Nephron progenitor cell (in vitro differentiated cells): ENCODE measurements around the gene GPR183.

Source experiments
- DNase-seq: peaks from one replicate; pipeline ENCODE4 v3.0.0; 2021
- H3K27ac Mint-ChIP-seq: 2 replicates; pipeline ENCODE4 v1.8.0; 2021; ENCODE audit warnings: mild to moderate bottlenecking, moderate library complexity, mixed read lengths
- H3K27me3 Mint-ChIP-seq: 2 replicates; pipeline ENCODE4 v1.8.0; 2021; ENCODE audit warnings: mild to moderate bottlenecking, low read depth, mixed read lengths; ENCODE audit not compliant: poor library complexity
- H3K36me3 Mint-ChIP-seq: 2 replicates; pipeline ENCODE4 v1.8.0; 2021; ENCODE audit warnings: low read depth, mixed read lengths
- H3K4me1 Mint-ChIP-seq: 2 replicates; pipeline ENCODE4 v1.8.0; 2021; ENCODE audit warnings: mixed read lengths
- H3K4me3 Mint-ChIP-seq: 2 replicates; pipeline ENCODE4 v1.8.0; 2021; ENCODE audit warnings: mild to moderate bottlenecking, moderate library complexity, mixed read lengths
- H3K9me3 Mint-ChIP-seq: 2 replicates; pipeline ENCODE4 v1.8.0; 2021; ENCODE audit warnings: mild to moderate bottlenecking, moderate library complexity, mixed read lengths
- TF ChIP-seq, protein P1 (sequence below): fragments of 200-600 bp; sonication (generic); IDR thresholded peaks from 2 replicates; pipeline ENCODE4 v1.5.0; 2021; ENCODE audit warnings: antibody characterized with exemption

GPR183 gene

DNA sequence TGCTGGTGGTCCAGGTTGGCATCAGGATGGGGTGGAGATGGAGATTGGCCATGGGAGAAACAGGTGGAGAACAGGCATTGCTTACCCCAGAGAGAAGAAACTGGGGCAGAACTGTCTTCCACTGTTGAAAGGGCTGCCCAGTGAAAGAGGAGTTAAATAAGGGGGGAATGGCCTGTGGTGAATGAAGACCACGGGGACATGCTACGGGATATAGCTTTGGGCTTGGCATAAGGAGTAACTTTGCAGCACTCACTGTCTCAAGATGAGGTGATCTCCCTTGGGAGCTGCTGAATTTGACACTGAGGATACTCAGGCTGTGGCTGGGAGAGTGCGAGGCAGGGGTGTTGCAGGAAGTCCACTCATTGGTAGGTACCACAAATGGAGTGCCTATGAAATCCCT lies 38.4 kb downstream of the GPR183 start:
- peaks cover 37% of the 10 kb centered on the region for H3K36me3 Mint-ChIP-seq

DNA sequence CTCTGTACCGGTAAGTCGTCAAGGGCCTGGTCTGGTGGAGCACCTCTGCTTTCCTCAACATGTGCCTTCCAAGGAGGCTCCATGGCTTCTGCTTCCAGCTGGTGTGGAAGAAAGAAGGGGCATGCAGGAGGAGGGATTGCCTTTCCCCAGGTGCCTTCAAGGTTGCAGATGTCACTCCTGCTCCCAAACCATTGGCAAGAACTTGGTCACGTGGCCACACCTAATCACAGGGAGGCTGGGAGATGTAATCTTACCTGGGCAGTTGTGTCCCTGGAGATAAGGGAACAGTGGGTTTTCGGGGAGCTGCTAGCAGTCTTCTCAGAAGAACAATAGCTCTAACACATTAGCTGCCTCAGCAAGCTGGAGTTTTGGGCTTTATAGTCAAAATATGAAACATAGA lies 39.3 kb downstream of the GPR183 start:
- Mint-ChIP-seq H3K36me3 (peaks cover 28% of the 10 kb centered on the region), H3K4me1 (peaks cover 17% of the 10 kb centered on the region), H3K9me3 (peaks cover 17% of the 10 kb centered on the region), H3K4me3 (no peak overlapping the region), H3K27me3 (no peaks in the 10 kb centered on the region), H3K27ac (no peak overlapping the region)
- TF ChIP-seq, protein P1, sequence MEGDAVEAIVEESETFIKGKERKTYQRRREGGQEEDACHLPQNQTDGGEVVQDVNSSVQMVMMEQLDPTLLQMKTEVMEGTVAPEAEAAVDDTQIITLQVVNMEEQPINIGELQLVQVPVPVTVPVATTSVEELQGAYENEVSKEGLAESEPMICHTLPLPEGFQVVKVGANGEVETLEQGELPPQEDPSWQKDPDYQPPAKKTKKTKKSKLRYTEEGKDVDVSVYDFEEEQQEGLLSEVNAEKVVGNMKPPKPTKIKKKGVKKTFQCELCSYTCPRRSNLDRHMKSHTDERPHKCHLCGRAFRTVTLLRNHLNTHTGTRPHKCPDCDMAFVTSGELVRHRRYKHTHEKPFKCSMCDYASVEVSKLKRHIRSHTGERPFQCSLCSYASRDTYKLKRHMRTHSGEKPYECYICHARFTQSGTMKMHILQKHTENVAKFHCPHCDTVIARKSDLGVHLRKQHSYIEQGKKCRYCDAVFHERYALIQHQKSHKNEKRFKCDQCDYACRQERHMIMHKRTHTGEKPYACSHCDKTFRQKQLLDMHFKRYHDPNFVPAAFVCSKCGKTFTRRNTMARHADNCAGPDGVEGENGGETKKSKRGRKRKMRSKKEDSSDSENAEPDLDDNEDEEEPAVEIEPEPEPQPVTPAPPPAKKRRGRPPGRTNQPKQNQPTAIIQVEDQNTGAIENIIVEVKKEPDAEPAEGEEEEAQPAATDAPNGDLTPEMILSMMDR = no peak
- DNase-seq = no peak

More for the DNA sequence above, 38.4 kb downstream of the GPR183 start:
- peak overlapping the region; percentile 10 for H3K27ac Mint-ChIP-seq
- peaks cover 9% of the 10 kb centered on the region for H3K4me1 Mint-ChIP-seq
- H3K4me3 Mint-ChIP-seq = no peak overlapping the region
- TF ChIP-seq, protein P1 = no peak
- H3K9me3 Mint-ChIP-seq = peaks cover 17% of the 10 kb centered on the region
- DNase-seq = no peak
- H3K27me3 Mint-ChIP-seq = no peaks in the 10 kb centered on the region

DNA sequence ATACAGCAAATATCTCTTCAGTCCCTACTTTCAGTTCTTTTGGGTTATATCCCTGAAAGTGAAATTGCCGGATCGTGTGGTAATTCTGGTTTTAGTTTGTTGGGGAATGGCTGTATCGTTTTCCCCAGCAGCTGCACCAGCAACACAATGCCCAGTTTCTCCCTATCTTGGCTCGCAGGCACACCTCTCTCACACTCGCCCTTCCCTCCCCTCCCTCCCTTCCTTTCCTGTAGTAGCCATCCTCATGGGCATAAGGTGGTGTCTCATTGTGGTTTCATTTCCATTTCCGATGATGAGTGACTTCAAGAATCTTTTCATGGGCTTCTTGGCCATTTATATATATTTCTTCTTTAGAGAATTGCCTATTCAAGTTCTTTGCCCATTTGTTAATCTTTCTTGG lies 40.4 kb downstream of the GPR183 start:
- Mint-ChIP-seq H3K36me3 (peaks cover 17% of the 10 kb centered on the region), H3K4me1 (peaks cover 17% of the 10 kb centered on the region), H3K27me3 (no peaks in the 10 kb centered on the region), H3K9me3 (peaks cover 9% of the 10 kb centered on the region), H3K27ac (peak overlapping the region; percentile 65), H3K4me3 (no peak overlapping the region)
- TF ChIP-seq, protein P1 = no peak
- no peak for DNase-seq

DNA sequence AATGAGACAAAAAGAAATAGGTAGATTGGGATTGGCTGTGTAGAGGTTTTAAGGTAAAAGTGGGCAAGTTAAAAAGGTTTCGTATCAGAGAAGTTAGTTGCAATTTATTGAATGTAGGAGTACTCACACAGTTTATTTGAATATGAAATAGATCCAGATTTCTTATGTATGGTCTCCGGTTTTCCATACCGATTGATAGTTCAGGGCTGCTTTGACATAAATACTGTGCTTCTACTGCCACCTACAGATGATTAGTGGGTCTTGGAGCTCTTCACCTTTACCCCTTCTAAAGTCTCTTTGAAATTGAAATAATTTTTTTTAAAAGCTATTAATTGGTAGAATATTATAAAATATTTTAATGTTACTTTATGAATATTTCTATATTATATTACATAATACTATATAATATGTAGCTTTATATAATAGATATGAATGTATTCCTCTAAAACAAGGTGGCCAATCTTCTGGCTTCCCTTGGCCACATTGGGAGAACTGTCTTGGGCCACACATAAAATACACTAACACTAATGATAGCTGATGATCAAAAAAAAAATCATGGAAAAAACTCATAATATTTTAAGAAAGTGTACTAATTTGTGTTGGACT lies 41.3 kb downstream of the GPR183 start:
- TF ChIP-seq, protein P1 = peak; percentile 49
- no peak for DNase-seq
- peaks cover 8% of the 10 kb centered on the region for H3K36me3 Mint-ChIP-seq
- no peaks in the 10 kb centered on the region for H3K27me3 Mint-ChIP-seq
- H3K4me1 Mint-ChIP-seq = peaks cover 17% of the 10 kb centered on the region
- no peak overlapping the region for H3K27ac Mint-ChIP-seq
- no peak overlapping the region for H3K4me3 Mint-ChIP-seq
- no peaks in the 10 kb centered on the region for H3K9me3 Mint-ChIP-seq

DNA sequence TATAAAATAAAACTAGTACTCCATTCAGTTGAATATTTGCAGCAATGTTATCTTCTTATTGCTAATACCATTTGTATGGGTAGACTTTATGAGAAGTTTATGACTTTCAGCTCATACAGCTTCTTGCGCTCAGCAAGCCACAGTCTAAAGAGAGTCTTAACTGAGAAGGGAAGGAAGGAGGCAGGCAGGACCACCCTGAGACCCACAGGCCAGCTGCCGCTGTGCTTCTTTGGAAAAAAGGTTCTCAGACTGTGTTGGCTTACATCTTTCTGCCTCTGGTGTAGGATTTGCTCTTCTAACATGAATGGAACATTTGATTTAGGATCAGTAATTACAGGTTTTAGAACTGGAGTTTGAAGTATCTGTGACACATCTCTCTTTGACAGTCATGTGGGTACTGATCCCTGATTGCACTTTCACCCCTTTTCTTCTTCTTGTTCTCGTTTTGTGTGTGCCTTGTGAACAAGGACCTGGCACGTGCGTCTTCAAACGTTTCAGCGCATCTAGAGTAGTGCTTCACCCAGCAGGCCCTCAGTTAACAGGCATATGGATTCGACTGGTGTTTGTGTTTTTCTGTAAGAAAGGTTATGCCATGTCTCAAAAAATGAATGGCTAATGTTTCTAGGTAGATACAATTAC lies 41.9 kb downstream of the GPR183 start:
- Mint-ChIP-seq H3K4me3 (no peak overlapping the region), H3K4me1 (peaks cover 17% of the 10 kb centered on the region), H3K36me3 (peaks cover 1% of the 10 kb centered on the region), H3K27ac (peak overlapping the region; percentile 52), H3K9me3 (no peaks in the 10 kb centered on the region), H3K27me3 (no peaks in the 10 kb centered on the region)
- no peak for DNase-seq
- TF ChIP-seq, protein P1 = no peak

DNA sequence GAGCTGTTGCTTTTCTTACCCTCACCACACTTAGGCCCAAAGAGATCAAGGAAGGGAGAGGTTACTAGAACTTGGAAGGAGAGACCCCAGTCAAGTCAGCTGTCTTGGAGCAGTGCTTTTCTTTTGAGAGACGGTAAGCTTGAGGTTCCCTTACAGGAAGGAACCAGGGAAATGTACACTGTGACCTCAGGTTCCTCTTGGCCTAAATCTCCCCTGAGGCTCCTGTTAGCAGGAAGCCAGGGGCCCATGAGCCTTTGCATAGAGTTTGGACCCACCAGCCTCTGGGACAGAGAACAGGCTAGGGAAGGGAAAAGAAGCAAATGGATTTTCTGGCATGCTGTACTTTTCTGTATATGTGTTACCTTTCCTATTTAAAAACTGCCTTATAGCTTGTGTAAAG lies 43.1 kb downstream of the GPR183 start:
- H3K36me3 Mint-ChIP-seq = no peaks in the 10 kb centered on the region
- H3K27me3 Mint-ChIP-seq = no peaks in the 10 kb centered on the region
- peaks cover 17% of the 10 kb centered on the region for H3K4me1 Mint-ChIP-seq
- H3K4me3 Mint-ChIP-seq = no peak overlapping the region
- H3K9me3 Mint-ChIP-seq = no peaks in the 10 kb centered on the region
- H3K27ac Mint-ChIP-seq = peak overlapping the region; percentile 93
- TF ChIP-seq, protein P1 = no peak
- no peak for DNase-seq
